NCI-H2107 treated with DMSO at 0.1 percent for 48 hours (cell line): Measurements from ENCODE around the gene SLC24A1.

Source experiments
- DNase-seq: peaks from one replicate; lab custom pipeline; 2025; ENCODE audit not compliant: unreplicated experiment; lab: John Stamatoyannopoulos, UW

SLC24A1 gene

DNA sequence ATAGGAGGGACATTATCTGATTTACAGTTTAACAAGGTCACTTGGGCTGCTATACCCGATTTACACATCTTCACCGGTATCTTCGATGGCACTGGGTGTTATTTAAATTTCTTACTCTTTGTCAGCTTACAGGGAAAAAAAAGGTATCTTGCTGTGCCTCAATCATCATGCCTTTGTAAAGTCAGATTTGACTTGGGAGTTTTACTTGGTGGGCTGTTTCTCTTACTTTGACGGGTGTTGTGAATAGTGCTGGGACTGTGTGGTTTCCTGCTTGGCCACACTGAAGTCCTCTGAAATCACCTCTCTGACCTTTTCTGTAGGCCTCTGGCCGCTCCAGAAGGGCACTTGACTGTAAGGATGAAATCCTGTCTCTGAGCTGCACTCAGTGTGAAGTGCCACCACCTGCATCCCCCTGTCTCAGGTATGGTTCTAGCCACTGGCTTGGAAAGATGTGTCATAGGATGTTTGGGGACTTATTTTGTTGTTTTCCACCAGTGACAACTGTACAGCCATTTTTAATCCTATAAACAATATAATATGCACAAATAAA lies 3.1 kb upstream of the SLC24A1 start:
- no peak for DNase-seq

DNA sequence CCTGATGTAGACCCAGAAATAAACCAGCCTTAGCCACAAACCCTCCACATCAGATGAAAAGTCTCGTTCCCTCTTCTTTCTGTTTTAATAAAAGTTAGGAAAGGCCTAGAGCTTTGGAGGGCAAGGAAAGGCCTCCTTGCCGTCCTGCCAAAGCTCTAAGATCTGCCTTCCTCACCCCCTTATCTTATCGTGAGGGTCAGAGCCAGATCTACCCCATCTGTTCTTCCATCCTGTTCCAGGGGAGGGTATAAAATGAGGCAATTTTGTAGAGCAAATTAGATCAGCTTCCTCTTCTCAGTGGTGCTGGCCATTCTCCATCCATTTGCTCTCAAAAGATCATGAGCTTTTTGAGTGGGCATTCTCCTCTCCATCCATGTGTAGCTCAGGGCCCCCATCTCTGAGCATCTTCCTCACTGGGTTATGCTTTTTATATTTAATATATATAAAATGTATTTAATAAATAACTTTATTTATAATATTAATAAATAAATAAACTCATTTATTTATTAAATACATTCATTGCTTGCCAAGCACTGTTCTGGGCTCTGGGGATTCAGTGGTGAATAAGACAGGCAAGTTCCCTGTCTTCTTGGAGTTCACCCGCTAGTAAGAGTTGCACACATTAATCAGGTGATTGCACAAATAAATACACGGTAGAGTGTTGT lies 2.0 kb upstream of the SLC24A1 start:
- DNase-seq: no peak

DNA sequence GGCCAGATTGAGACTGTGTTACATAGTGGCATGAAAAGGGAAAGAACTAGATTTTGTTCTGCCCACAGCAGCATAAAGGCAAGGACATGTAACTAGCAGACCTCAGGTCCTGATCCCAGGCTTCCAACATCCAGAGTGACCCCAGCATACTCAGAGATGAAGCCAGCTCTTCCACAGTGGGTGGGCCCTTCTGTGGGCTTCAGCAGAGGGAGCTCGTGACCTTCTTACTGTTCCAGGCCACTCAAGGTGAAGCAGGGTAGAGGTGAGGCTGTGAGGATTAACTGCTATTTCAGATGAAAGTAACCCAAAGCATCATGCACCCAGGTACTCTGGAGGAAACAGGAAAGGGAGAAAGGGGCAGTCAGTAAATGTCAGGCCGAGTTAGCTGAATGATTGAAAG lies 905 bp upstream of the SLC24A1 start:
- DNase-seq: no peak

DNA sequence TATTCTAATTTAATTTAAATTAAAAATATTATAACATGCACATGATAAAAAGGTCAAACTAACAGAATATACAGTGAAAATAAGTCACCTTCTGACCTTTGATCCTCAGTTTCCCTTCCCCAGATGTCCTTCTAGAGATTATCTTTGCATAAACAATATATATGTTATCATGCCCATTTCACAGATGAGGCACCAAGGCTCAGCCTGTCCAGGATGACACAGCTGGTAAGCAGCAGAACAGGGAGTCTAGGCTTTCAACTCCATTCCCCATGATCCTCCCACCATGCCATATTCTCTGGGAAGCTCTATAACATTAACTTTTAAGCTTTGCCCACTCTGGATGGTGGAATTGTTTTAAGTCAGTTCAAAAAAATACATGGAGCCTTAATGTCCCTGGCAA lies 1.4 kb downstream of the SLC24A1 start:
- DNase-seq: no peak

DNA sequence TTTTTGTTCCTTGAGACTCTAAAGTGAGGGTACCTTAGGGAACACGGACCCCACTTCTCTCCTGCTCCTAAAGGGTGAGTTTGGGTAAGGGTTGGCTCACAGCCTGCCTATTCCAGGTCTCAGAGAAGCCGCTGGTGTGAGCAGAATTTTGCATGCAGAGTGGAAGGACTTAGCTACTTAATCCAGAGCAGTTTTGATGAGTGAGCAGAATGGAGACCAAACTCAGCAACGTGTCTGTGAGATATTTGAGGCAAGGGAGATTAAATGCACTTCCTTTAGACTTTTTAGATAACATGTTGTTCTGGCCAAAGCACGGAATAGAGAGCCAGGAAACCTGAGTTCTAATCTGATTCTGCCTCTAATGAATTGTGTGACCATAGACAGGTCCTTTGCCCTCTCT lies 5.1 kb downstream of the SLC24A1 start:
- no peak for DNase-seq

DNA sequence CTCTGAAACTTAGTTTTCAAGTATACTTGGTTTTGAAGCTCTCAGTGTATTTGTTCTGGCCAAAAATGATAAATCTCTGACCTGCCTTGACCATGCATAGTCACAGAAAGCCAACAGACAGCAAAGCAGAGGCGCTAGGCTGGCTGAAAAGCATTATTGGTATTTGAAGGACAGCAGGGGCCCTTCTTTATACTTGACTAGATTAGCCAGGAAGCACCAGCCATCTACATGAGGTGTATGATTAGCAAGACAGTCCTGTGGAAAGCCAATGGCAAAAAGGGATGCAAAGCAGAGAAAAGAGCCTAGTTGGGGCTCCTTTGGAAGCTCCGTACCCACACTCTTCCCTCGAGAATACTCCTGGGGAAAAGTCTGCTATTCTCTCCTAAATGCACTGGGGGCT lies 7.8 kb downstream of the SLC24A1 start:
- DNase-seq: no peak

DNA sequence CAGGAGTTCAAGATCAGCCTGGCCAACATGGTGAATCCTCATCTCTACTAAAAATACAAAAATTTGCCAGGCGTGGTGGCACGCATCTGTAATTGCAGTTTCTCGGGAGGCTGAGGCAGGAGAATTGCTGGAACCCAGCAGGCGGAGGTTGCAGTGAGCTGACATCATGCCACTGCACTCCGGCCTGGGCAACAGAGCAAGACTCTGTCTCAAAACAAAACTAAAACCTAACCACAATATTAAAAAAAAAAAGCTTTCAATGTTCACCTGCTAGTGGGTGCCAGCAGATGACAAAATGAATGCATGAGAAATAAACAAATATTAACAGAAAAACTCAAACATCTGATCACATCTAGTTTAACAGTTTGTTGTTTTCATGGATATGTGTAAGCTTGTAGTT lies 9.0 kb downstream of the SLC24A1 start:
- no peak for DNase-seq

DNA sequence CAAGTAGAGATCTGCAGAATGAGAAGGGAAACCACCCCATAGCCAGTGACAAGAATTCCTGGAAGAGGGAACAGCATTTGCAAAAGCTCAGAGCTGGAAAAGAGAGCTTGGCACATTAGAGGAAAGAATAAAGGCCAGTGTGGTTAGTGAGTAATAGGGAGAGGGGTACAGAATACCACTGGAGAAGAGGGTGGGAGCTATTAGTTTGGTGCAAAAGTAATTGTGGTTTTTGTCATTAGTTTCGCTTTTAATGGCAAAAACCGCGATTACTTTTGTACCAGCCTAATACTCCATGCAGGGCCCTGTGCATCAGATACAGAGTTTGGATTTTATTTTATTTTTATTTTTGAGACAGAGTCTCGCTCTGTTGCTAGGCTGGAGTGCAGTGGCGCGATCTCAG lies 9.8 kb downstream of the SLC24A1 start:
- DNase-seq: no peak

DNA sequence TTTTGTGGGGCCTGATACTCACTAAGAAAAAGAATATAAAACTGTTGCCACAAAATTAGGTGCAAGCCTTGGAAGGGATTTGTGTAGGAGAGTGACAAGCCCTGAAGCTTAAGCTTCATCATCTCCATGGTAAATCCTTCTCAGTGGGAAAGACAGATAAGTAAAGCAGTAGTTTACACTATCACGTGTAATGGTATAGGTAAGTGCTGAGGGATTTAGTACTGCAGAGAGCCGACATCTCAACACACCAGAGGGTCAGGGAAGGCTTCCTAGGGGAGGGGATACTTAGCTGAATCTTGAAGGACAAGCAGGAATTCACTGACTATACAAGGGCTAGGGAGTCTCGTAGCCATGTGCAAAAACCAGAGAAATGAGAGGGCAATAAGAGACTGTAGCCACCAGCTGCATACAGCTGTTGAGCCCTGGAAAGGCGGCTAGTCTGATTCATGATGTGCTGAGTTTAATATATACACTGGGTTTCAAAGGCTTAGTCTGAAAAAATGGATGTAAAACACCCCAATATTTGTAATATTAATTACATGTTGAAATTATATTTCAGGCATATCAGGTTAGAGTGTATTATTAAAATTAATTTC lies 11.1 kb downstream of the SLC24A1 start:
- no peak for DNase-seq

DNA sequence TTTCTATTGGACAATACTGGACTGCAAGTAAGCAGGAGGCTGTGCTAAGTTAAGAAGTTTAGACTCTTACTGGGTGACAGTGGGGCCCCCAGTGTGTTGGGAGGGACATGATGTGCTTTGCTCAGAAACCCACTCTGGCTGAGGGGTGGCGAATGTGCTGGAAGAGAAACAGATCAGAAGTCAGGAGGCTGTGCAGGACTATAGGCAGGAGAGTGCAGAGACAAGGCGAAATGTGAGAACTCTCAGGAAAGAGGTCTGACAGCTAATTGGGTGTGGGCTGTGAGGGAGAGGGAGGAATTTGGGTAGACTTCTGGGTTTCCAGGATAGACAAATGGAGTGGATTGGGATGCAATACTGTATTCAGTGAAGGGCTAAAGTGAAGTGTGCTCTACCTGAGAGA lies 12.0 kb downstream of the SLC24A1 start:
- no peak for DNase-seq

DNA sequence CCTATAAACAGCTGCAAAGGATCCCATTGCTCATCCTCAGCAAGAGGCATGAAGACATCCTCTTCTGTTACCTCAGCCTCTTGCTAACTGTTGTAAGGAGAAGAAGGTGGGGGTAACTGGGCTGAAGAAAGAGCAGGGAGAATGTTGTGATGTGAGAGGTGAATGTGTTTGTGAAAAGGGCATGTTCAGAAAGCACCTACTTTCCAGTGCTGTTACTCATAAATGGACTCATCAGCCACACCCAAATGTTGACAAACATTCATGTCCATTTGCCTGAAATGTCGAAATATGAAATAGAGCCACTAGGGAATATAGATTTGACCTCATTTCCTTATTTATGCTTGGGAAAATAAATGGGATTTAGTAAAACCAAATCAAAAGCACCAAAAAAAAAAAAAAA lies 12.6 kb downstream of the SLC24A1 start:
- DNase-seq: no peak

DNA sequence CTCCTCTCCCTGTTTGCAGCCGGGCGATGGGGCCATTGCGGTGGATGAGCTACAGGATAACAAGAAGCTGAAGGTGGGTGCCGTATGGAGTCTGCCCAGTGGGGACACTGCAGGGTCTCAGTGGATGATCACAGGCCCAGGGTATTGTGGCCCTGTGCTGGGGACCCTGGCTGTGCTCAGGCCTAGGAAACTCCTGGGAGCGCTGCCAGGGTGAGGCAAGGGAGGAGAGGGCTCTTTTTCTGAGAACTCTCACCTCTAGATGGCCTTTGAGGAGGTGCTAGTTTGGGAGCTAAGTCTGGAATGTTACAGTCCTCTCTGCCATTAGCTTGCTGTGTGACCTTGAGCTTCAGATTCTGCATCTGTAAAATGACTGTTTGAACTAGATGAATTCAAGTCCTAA lies 16.4 kb downstream of the SLC24A1 start:
- DNase-seq: no peak

DNA sequence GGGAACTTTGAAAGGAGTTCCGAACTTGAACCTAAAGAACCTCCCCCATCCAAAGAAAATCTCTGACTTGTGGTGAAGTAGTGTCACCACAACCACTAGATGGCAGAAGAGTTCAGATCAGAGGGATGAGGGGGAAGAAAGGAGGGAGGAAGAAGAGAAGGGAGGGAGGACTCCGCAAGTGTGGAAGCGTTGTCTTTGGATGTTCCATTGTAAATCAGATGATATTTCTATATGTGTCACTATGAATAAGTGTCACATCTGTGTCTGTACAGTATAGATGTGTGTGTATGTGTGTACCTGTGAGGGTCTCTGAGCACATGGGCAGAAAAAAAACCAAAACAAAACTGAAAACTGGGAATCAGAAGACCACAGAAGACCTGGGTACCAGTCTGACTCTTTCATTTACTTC lies 16.9 kb downstream of the SLC24A1 start:
- peak; percentile 70 for DNase-seq

DNA sequence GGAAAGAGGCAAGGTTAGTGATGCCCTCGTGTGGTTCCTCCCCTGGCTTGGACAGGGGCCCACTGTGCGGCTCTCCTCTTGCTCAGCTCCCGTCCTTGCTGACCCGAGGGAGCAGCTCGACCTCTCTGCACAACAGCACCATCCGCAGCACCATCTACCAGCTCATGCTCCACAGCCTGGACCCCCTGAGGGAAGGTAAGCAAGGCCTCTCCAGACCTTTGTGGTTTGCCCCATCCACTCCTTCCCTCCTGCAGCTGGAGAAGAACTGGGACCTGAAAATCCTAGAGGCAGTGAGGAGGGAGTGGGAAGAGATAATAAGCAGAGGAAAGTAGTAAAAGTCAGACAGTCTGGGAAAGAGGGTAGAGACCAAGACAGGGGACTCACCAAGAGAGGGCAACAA lies 17.8 kb downstream of the SLC24A1 start:
- DNase-seq: no peak

DNA sequence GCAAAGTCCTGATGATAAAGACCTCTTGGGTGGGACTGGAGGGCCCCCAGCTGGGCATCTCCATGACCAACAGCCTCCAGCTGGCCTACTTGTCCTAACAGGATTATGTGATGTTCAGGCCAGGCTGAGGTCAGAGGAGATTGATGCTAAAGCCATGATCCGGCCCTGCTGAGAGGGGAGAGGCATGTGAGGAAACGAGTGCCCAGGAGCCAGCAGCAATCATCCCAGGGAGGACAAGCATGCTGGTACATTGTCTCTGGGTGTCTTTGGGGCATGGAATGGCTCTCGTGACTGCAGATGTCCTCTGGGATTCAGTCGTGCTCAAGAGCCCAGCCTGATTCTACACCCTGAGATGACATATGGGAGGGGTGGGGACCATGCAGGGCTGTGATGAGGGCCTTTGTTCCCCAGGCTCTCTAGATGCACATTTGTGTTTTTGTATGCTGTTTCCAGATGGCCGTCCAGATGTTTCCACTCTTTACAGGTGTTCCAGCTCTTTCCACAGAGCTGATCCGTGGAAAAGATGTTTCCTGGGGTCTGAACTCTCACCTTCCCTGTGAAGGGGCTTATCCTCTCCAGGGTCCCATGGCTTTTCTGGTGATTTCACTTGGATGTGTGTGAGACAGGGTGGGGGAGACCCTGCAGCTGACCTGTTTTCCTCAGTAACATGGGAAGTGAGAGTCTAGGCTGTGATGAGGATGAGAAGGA lies 20.2 kb downstream of the SLC24A1 start:
- DNase-seq: no peak

DNA sequence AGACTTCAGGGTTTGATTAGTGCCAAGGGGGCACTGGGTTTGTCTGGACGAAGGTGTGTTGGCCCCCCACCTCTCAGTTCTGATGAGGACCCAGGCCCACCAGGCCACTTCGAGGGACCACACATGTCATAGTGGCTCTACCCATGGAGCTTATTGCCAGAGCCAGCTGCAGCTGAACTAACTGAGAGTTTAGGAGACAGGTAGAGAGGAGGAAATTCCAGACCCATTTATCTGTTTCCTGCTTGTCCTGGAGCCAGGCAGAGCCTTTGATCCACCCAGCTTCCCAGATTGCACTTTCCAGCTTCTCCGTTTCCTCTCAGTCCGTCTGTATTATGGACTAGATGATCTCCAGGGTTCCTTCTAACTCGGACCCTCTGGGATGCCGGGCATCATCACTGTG lies 20.9 kb downstream of the SLC24A1 start:
- no peak for DNase-seq

DNA sequence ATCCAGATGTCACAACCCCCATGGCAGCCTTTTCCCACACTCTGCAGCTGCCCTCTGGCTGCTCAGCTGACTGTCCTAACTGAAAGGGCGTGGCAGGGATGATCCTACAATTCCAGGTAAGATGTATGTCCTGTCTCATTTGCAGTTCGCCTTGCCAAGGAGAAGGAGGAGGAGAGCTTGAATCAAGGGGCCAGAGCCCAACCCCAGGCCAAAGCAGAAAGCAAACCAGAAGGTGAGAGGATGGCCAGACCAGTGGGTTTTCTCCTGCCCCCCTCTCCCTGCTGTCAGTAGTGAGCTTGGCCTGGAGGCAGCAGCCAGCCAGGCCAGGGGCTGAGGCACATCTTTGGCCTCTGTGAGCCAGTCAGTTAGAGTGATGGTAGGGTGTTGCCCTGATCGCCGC lies 22.5 kb downstream of the SLC24A1 start:
- no peak for DNase-seq

DNA sequence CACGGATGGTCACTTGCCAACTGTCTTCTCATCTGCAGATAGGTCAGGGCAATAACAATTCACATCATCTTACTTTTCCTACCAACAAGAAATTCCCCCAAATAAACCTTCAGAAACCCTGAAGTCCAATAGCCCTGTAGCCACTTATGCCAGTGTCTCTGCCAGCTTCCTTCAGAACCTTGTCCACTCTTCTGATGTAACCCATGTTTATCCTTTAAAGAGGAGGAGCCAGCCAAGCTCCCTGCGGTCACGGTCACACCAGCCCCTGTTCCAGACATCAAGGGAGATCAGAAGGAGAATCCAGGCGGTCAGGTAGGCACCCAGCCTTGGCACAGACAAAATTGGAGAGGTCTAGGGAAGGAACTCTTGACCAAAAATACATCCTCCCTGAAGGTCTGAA lies 23.7 kb downstream of the SLC24A1 start:
- no peak for DNase-seq

DNA sequence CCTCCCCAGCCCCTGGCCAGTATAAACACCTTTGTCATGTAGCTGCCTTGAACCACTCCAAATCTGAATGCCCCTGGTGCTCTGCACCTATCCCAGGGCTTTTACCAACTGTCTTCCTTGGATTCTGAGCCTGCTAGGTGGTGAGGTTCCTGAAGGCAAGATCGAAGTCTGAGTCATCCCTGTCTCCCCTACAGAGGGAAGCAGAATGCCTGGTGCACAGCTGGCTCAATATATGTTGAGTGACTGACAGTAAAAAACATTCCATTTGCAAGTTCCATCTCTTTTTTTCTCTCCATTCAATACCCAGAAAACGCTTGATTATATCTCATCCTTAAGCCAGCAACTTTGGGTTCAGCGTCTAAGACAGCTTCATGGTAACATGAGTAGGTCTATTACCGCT lies 24.7 kb downstream of the SLC24A1 start:
- no peak for DNase-seq

DNA sequence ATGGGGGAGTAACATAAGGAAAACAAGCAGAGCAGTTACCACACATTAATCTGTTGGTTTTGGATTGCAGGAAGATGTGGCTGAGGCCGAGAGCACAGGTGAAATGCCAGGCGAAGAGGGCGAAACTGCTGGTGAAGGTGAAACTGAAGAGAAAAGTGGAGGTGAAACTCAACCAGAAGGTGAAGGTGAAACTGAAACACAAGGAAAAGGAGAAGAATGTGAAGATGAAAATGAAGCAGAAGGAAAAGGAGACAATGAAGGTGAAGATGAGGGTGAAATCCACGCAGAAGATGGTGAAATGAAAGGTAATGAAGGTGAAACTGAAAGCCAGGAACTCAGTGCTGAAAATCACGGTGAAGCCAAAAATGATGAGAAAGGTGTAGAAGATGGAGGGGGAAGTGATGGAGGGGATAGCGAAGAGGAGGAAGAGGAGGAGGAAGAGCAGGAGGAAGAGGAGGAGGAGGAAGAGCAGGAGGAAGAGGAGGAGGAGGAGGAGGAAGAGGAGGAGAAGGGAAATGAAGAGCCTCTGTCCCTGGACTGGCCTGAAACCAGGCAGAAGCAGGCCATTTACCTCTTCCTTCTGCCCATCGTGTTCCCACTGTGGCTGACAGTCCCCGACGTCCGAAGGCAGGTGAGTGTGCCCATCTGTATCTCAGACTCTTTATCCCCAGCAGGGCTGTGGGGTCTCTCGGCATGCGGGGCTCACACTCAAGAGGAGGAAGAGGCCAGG lies 28.7 kb downstream of the SLC24A1 start:
- no peak for DNase-seq

DNA sequence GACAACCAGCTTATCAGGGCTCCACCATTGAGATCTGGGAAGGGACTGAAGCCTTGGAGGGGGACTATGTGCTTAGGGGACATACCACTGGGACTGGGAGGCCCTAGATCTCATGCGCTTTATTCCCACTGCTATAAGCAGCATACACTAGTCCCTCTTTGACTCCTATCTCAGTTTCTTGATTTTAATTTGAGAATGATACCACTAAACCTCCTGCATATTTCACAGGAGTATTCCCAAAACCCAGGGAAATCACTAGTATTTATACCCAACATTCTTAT lies 29.2 kb downstream of the SLC24A1 start:
- no peak for DNase-seq
